VCaP (cell line): Measurements from ENCODE around the gene GPATCH8.

Experiments
- H3K27ac ChIP-seq: fragments of 450-650 bp; 2 replicates; pipeline ENCODE4 v1.5.1; 2017
- CTCF ChIP-seq: fragments of 450-650 bp; conservative IDR thresholded peaks from 2 replicates; pipeline ENCODE4 v1.5.1; 2017; ENCODE audit warnings: mild to moderate bottlenecking, moderate library complexity

Gene GPATCH8

GRCh38 chr17:44492706-44493272, 10.4 kb downstream of the GPATCH8 start:
- H3K27ac ChIP-seq: peak overlapping the region; percentile 20; the same call in 1 of the 2 replicates
- TF ChIP-seq CTCF: no peak

GRCh38 chr17:44489581-44489980, 13.6 kb downstream of the GPATCH8 start:
- no peak overlapping the region for H3K27ac ChIP-seq
- TF ChIP-seq CTCF: no peak

- TF ChIP-seq CTCF: no peak
Measured at GRCh38 chr17:44487170-44487569, 16.0 kb downstream of the GPATCH8 start.

GRCh38 chr17:44473367-44473766, 29.8 kb downstream of the GPATCH8 start:
- TF ChIP-seq CTCF: no peak
- H3K27ac ChIP-seq: no peak overlapping the region

More at GRCh38 chr17:44487170-44487569, 16.0 kb downstream of the GPATCH8 start:
- H3K27ac ChIP-seq: no peak overlapping the region

- no peak overlapping the region for H3K27ac ChIP-seq
- no peak for TF ChIP-seq CTCF
Measured at GRCh38 chr17:44469676-44470075, 33.5 kb downstream of the GPATCH8 start.

GRCh38 chr17:44467108-44467507, 36.1 kb downstream of the GPATCH8 start:
- TF ChIP-seq CTCF: no peak

GRCh38 chr17:44466339-44466738, 36.9 kb downstream of the GPATCH8 start:
- H3K27ac ChIP-seq: no peak overlapping the region
- TF ChIP-seq CTCF: no peak

More at GRCh38 chr17:44467108-44467507, 36.1 kb downstream of the GPATCH8 start:
- no peak overlapping the region for H3K27ac ChIP-seq
